Heart right ventricle (tissue), 16 donors: ENCODE results near the gene CDK4. TPM values are rescaled to one million over a fixed set of nuclear protein-coding genes. Genes with fewer than 3 reads are reported as not detected.
A peak's percentile ranks its signal among the peaks of the same experiment; 100 is the strongest.

Experiments used
- ATAC-seq, 8 donors: fragments of 200-7000 bp; cut with Tn5 transposase; one replicate each; pipeline ENCODE4 v1.9.1; 2020; ENCODE audit warnings: mild to moderate bottlenecking in 8 of 8, moderate library complexity in 8 of 8, moderate number of reproducible peaks in 1 of 8
- DNase-seq, 2 donors: peaks; one replicate each; pipeline ENCODE4 v3.0.0-alpha.2; 2020
- H3K27ac ChIP-seq, 10 donors: fragments of 200-600 bp; sonication (generic) in 2 of 10; one replicate each; pipeline versions ENCODE4 v1.5.0 to v1.8.0; 2020 to 2022; ENCODE audit warnings: mild to moderate bottlenecking in 3 of 10
- H3K27me3 ChIP-seq, 7 donors: fragments of 200-600 bp; one replicate each; pipeline ENCODE4 v1.8.0; 2021 to 2022; ENCODE audit warnings: mild to moderate bottlenecking in 2 of 7
- H3K36me3 ChIP-seq, 9 donors: fragments of 200-600 bp; sonication (generic) in 1 of 9; one replicate each; pipeline versions ENCODE4 v1.5.0 to v1.8.0; 2020 to 2022; ENCODE audit warnings: mild to moderate bottlenecking in 2 of 9
- H3K4me1 ChIP-seq, 9 donors: fragments of 200-600 bp; sonication (generic) in 1 of 9; one replicate each; pipeline versions ENCODE4 v1.5.0 to v1.8.0; 2020 to 2022; ENCODE audit warnings: mild to moderate bottlenecking in 4 of 9
- H3K4me3 ChIP-seq, 10 donors: fragments of 200-600 bp; sonication (generic) in 2 of 10; one replicate each; pipeline versions ENCODE4 v1.5.0 to v1.8.0; 2020 to 2022; ENCODE audit warnings: mild to moderate bottlenecking in 7 of 10, moderate library complexity in 2 of 10
- H3K9me3 ChIP-seq, 11 donors: fragments of 200-600 bp in 10 of 11; sonication (generic) in 2 of 11; one replicate each; pipeline versions ENCODE4 v1.5.0 to v1.8.0; 2013 to 2022; ENCODE audit warnings: mild to moderate bottlenecking in 2 of 11, control low read depth in 1 of 11, moderate library complexity in 1 of 11
- CTCF ChIP-seq, 9 donors: fragments of 200-600 bp; sonication (generic) in 2 of 9; IDR thresholded peaks; one replicate each; pipeline versions ENCODE4 v1.5.0 to v1.8.0; 2021 to 2022; ENCODE audit warnings: antibody characterized with exemption in 9 of 9, mild to moderate bottlenecking in 5 of 9, moderate library complexity in 1 of 9
- WGBS, 2 donors: extraction: QIAGEN DNeasy Blood & Tissue Kit; methylation state at CpG; one replicate each; pipeline ENCODE4 v1.1.7; 2013; ENCODE audit warnings: inconsistent platforms in 1 of 2; 5-methylcytosine and 5-hydroxymethylcytosine counted together
- intact Hi-C, 10 donors: fragments of 100-400 bp; cut with DNase I; formaldehyde crosslinking; loops; one replicate each; pipeline versions ENCODE4 v1.11.1 to v1.14.2; 2022
- polyA plus RNA-seq, 2 donors: library from polyadenylated mRNA; stranded (reverse); fragments of 200-250 nt; gene quantifications; one replicate each; pipeline ENCODE4 v1.2.3, GENCODE V29; 2013
- total RNA-seq, 10 donors: library from RNA; stranded (reverse); fragmentation: NEBNext Ultra II Directional in 3 of 10; extraction: Animal tissue kit (Norgen Biotek cat#: 25700) in 3 of 10; gene quantifications; one replicate each; pipeline versions ENCODE4 v1.2.1 to v1.2.4, GENCODE V29; 2021 to 2023
- donor health status: Arrhythmogenic right ventricular cardiomyopathy.
- donor health status: ischemic (EF 13 %, LVEDD 7.1; RV severe dilation, severe dysfunction).
- donor health status: healthy with polysubstance abuse.
- donor health status: DM: no; HTN: yes; CAD: no.
- donor health status: DM: no; HTN: no; CAD: no.
- donor health status: ischemic (EF 25% LVEDD 6.9; RV normal size, moderate dysfunction).
- donor health status: ischemic (EF 25% LVEDD 5.7; RV mildly dilated, moderate dysfunction).
- donor health status: healthy.
- donor health status: DM: yes; HTN: yes; CAD: no.
- donor health status: Ischemic cardiomyopathy.
- donor health status: ischemic (EF 35%, LVEDD 5.7; RV mildly dilated, moderate dysfunction).
- donor health status: nonischemic (EF 11% LVEDD 7.7; RV severe dilation, severe dysfunction).
- donor health status: DM: yes; HTN: yes; CAD: no.
- donor health status: PGD.
- donor health status: ischemic (EF 29% LVEDD 5.4; RV normal size, mild dysfunction).
- donor health status: nonischemic (EF 23%, LVEDD 6.1; RV moderate dilation, normal function).

Gene CDK4
- total and polyA plus RNA-seq, 12 donors, result 21.7 to 74.0 (median 52.0) TPM

- Histone ChIP-seq H3K27me3 (peaks cover 7 to 56% (median 45%) of the 10 kb centered on the region in 7 donors), H3K4me3 (peak overlapping the region; percentile 9 to 57 (median 40)), H3K4me1 (peaks cover 15 to 35% (median 28%) of the 10 kb centered on the region in 9 donors), H3K27ac (no peak overlapping the region), H3K9me3 (no peaks in the 10 kb centered on the region), H3K36me3 (peaks cover 0 to 28% (median 0%) of the 10 kb centered on the region in 9 donors)
- WGBS, 2 donors, result 3 to 4% methylated on average over 40 of the region's 40 CpGs
- intact Hi-C loops, result no loop called here
- no peak for TF ChIP-seq CTCF (IDR thresholded peaks at IDR 0.05)
- DNase-seq, result no peak
- peak in 7 of 8 donors; percentile 4 to 23 (median 11) for ATAC-seq
Observed at GRCh38 chr12:57765698-57766463, 13.8 kb upstream of the CDK4 start.

GRCh38 chr12:57765003-57765697 is 13.0 kb upstream of the CDK4 start:
- intact Hi-C loops, result no loop called here
- Histone ChIP-seq H3K9me3 (no peaks in the 10 kb centered on the region), H3K27ac (no peak overlapping the region), H3K4me3 (peak overlapping the region; percentile 15 to 57 (median 44)), H3K36me3 (peaks cover 0 to 22% (median 0%) of the 10 kb centered on the region in 9 donors), H3K27me3 (peaks cover 7 to 56% (median 45%) of the 10 kb centered on the region in 7 donors), H3K4me1 (peaks cover 15 to 33% (median 26%) of the 10 kb centered on the region in 9 donors)
- peak in 6 of 9 donors; percentile 5 to 51 (median 44) for TF ChIP-seq CTCF (IDR thresholded peaks at IDR 0.05)
- WGBS, 2 donors, result 1% methylated on average over 60 of the region's 60 CpGs
- ATAC-seq, result peak; percentile 30 to 55 (median 46)
- peak in 1 of 2 donors; percentile 38 for DNase-seq

- H3K4me1 ChIP-seq, result peaks cover 15 to 33% (median 26%) of the 10 kb centered on the region in 9 donors
- 14 to 18% methylated on average over 17 of the region's 17 CpGs for WGBS, 2 donors
- H3K27ac ChIP-seq, result no peak overlapping the region
- H3K9me3 ChIP-seq, result no peaks in the 10 kb centered on the region
- intact Hi-C loops, result no loop called here
- TF ChIP-seq CTCF (IDR thresholded peaks at IDR 0.05), result no peak
- H3K36me3 ChIP-seq, result peaks cover 0 to 16% (median 0%) of the 10 kb centered on the region in 9 donors
- H3K27me3 ChIP-seq, result peaks cover 7 to 56% (median 45%) of the 10 kb centered on the region in 7 donors
- no peak for DNase-seq
- H3K4me3 ChIP-seq, result peak overlapping the region in 8 of 10 donors; percentile 27 to 57 (median 46)
- peak in 1 of 8 donors; percentile 4 for ATAC-seq
Observed at GRCh38 chr12:57764662-57765002, 12.5 kb upstream of the CDK4 start.

GRCh38 chr12:57763881-57764661 is 12.0 kb upstream of the CDK4 start:
- H3K27me3 ChIP-seq, result peaks cover 7 to 56% (median 45%) of the 10 kb centered on the region in 7 donors
- ATAC-seq, result no peak
- H3K4me1 ChIP-seq, result peaks cover 15 to 33% (median 26%) of the 10 kb centered on the region in 9 donors
- H3K36me3 ChIP-seq, result peaks cover 0 to 15% (median 2%) of the 10 kb centered on the region in 9 donors
- TF ChIP-seq CTCF (IDR thresholded peaks at IDR 0.05), result no peak
- WGBS, 2 donors, result 67 to 75% methylated on average over 6 of the region's 6 CpGs
- intact Hi-C loops, result no loop called here
- no peak overlapping the region for H3K4me3 ChIP-seq
- H3K27ac ChIP-seq, result no peak overlapping the region
- H3K9me3 ChIP-seq, result no peaks in the 10 kb centered on the region
- no peak for DNase-seq
